CD4-positive, alpha-beta memory T cell (primary cell): Measurements from ENCODE around the gene RNF126. TPM values are rescaled to one million over a fixed set of nuclear protein-coding genes. Genes with fewer than 3 reads are reported as not detected.

Experiments used
- CTCF ChIA-PET: fragments of 350-600 bp; sonication (Branson Sonifier 250); formaldehyde crosslinking; loops from one replicate; lab custom pipeline; 2021; ENCODE audit warnings: inconsistent platforms; ENCODE audit not compliant: partially characterized antibody; lab: Charles Lee
- POLR2A ChIA-PET: fragments of 350-600 bp; sonication (Branson Sonifier 250); formaldehyde crosslinking; loops from one replicate; lab custom pipeline; 2021; ENCODE audit not compliant: partially characterized antibody; lab: Charles Lee
- DNase-seq, 5 donors: peaks; one replicate each; pipeline versions ENCODE4 v3.0.0 to v3.0.0-alpha.2; 2020 to 2022; ENCODE audit warnings: mixed read lengths in 1 of 5
- H3K27ac ChIP-seq: one replicate; pipeline ENCODE4 v1.7.0; 2013; ENCODE audit warnings: low read depth, low read length
- H3K27me3 ChIP-seq: 2 replicates; pipeline ENCODE4 v1.7.0; 2013; ENCODE audit warnings: mild to moderate bottlenecking, low read length, moderate library complexity; ENCODE audit not compliant: insufficient read depth
- H3K36me3 ChIP-seq: 2 replicates; pipeline ENCODE4 v1.7.0; 2013; ENCODE audit warnings: mild to moderate bottlenecking, low read length, moderate library complexity; ENCODE audit not compliant: insufficient read depth
- H3K4me1 ChIP-seq: 2 replicates; pipeline ENCODE4 v1.7.0; 2013; ENCODE audit warnings: mild to moderate bottlenecking, low read length, moderate library complexity; ENCODE audit not compliant: insufficient read depth
- H3K4me3 ChIP-seq, 2 donors: one replicate each; pipeline ENCODE4 v1.7.0; 2013; ENCODE audit warnings: low read length in 2 of 2, mild to moderate bottlenecking in 1 of 2
- H3K9me3 ChIP-seq, 2 donors: one replicate each; pipeline ENCODE4 v1.7.0; 2013; ENCODE audit warnings: low read length in 2 of 2, control low read depth in 1 of 2; ENCODE audit not compliant: control insufficient read depth in 1 of 2
- H3K27ac Mint-ChIP-seq, 7 donors: one replicate each; pipeline ENCODE4 v1.8.0; 2020 to 2021; ENCODE audit warnings: mixed read lengths in 7 of 7, mild to moderate bottlenecking in 6 of 7, inconsistent platforms in 3 of 7, moderate library complexity in 3 of 7
- H3K27me3 Mint-ChIP-seq, 2 donors: one replicate each; pipeline ENCODE4 v1.8.0; 2020 to 2021; ENCODE audit warnings: mixed read lengths in 2 of 2
- H3K36me3 Mint-ChIP-seq, 2 donors: one replicate each; pipeline ENCODE4 v1.8.0; 2020 to 2021; ENCODE audit warnings: mixed read lengths in 2 of 2, inconsistent platforms in 1 of 2, mild to moderate bottlenecking in 1 of 2
- H3K4me1 Mint-ChIP-seq, 4 donors: one replicate each; pipeline ENCODE4 v1.8.0; 2020 to 2021; ENCODE audit warnings: mixed read lengths in 4 of 4, mild to moderate bottlenecking in 1 of 4
- H3K4me3 Mint-ChIP-seq, 8 donors: one replicate each; pipeline ENCODE4 v1.8.0; 2020 to 2021; ENCODE audit warnings: mixed read lengths in 8 of 8, mild to moderate bottlenecking in 7 of 8, moderate library complexity in 6 of 8, inconsistent platforms in 3 of 8
- H3K9me3 Mint-ChIP-seq, 8 donors: one replicate each; pipeline ENCODE4 v1.8.0; 2020 to 2021; ENCODE audit warnings: mixed read lengths in 8 of 8, mild to moderate bottlenecking in 5 of 8, inconsistent platforms in 3 of 8, moderate library complexity in 1 of 8
- intact Hi-C: fragments of 100-400 bp; cut with micrococcal nuclease; formaldehyde crosslinking; loops from one replicate; pipeline ENCODE4 v1.15.1; 2023
- polyA plus RNA-seq, 2 donors: library from polyadenylated mRNA; unstranded; fragments of 300-500 nt; fragmentation: Illumina TruSeq; gene quantifications; one replicate each; pipeline ENCODE4 v1.2.3, GENCODE V29; 2021
- total RNA-seq, 2 experiments: library from RNA; stranded (reverse); gene quantifications; one replicate each; pipeline ENCODE4 v1.2.3, GENCODE V29; 2021

Gene RNF126
- total and polyA plus RNA-seq, 4 experiments from 2014 or later, result 82.3 to 112 (median 100) TPM

DNA sequence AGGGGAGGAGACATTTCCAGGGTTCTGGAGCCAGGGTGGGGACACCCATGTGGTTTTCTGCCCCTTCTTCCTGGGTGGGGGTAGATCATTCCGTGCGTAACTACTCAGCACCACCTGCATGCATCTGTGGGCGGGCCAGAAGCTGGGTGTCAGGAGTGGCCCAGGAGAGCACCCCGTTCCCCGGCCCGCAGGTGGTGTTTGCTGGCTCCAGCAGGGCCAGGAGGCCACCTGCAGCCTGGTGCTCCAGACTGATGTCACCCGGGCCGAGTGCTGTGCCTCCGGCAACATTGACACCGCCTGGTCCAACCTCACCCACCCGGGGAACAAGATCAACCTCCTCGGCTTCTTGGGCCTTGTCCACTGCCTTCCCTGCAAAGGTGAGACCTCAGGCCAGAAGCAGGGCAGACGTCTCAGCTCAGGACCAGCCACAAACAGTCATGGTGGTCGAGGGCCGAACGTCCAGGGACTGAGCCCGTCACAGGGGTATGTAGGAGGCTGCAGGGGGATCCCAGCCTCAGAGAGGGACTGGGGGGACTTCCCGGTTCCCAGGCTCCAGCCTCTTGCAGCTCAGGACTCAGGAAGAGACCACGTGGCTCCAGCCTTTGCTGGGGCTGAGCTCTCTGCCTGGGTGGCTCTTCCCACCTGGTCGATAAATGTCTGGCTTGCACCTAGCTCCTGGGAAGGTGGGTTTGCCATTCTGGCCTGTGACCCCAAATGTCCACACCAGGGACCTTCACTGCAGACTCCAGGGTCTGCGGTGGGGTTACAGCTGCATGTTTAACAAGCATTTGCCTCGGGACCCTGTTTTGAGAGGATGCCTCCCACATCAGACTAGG, 14.8 kb upstream of the RNF126 start:
- ChIA-PET CTCF (interaction anchor here (1.1 kb wide), 1 partner anchor 11 kb away, joined by 3 read pairs; no protein-coding TSS in a partner anchor), POLR2A (interaction anchor here (0.6 to 5.2 kb wide), 3 partner anchors 15 to 592 kb away, joined by 3 to 33 read pairs (median 4); partner anchors contain the start of genes CIRBP and RNF126)
- DNase-seq, result peak in 1 of 5 donors; percentile 13
- H3K4me3 Mint-ChIP-seq, result peak overlapping the region in 3 of 8 donors; percentile 24 to 59 (median 31)
- Histone ChIP-seq H3K27me3 (peaks cover 5% of the 10 kb centered on the region), H3K9me3 (no peaks in the 10 kb centered on the region), H3K27ac (no peak overlapping the region), H3K4me1 (peaks cover 13% of the 10 kb centered on the region), H3K4me3 (no peak overlapping the region), H3K36me3 (no peaks in the 10 kb centered on the region)
- no peaks in the 10 kb centered on the region for H3K36me3 Mint-ChIP-seq
- intact Hi-C loops, result no loop called here
- H3K4me1 Mint-ChIP-seq, result peaks cover 0 to 11% (median 3%) of the 10 kb centered on the region in 4 donors
- H3K9me3 Mint-ChIP-seq, result peaks cover 0 to 4% (median 0%) of the 10 kb centered on the region in 8 donors
- H3K27ac Mint-ChIP-seq, result no peak overlapping the region
- H3K27me3 Mint-ChIP-seq, result peaks cover 15 to 17% of the 10 kb centered on the region in 2 donors

DNA sequence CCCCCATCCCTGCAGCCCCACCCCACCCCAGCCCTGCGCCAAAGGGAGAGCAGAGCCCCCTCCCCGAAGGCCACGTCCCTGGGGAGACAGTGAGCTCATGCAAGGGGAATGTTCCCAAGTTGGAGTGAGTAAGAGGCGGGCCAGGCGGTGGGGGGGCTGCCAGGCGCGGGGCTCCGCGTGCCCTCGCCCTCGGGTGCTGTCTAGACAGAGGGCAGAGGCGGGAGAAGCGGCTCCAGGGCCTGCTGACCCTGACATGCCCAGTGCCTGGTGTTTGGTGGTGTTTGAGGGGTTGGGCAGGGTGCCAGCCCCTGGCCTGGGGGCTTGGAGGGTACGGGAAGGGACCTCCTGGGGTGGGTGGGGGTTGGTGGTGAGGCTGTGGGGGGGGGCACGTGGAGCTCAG, 14.2 kb upstream of the RNF126 start:
- H3K27ac ChIP-seq, result no peak overlapping the region
- peak in 1 of 5 donors; percentile 22 for DNase-seq

DNA sequence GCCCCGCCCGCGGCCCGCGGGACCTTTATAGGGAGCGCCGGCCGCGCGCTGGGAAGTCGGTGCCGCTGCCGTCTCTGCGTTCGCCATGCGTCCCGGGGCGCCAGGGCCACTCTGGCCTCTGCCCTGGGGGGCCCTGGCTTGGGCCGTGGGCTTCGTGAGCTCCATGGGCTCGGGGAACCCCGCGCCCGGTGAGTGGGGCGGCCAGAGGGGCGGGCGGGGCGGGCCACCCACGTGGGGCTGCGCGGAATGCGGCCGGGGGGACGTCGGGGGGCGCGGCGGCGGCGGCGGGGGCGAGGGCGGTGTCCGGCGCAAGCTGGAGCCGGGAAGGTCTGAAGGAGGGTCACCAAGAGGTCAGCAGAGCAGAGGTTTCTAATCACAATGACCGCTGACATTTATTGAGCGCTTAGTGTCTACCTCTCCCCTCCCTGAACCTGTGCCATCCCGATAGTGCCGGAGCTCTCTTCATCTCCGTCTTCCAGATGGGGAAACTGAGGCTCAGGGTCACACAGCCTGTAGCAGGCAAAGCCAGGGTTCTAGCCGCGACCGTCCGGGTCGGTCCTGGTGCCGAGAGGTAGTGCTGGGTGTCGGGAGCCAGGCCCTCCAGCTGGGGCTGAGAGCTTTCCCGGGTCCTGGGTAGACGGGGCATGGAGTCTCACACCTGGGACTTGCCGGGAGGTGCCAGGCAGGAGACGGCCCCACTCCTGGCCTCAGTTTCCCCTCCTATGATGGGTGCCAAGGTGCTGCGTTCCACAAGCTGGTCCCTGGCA, 13.5 kb upstream of the RNF126 start, which contains the start of gene FSTL3:
FSTL3 (plus strand) TSS at position 54 of the 767 bp plus-strand sequence; CDS start at position 86, 32 bp downstream.
- peaks cover 5% of the 10 kb centered on the region for H3K27me3 ChIP-seq
- H3K27ac ChIP-seq, result no peak within 1 kb of the TSS
- no peaks in the 10 kb centered on the region for H3K9me3 ChIP-seq
- peaks cover 12% of the 10 kb centered on the region for H3K4me1 ChIP-seq
- Mint-ChIP-seq H3K4me3 (peak within 1 kb of the TSS in 5 of 8 donors; percentile 15 to 70 (median 51)), H3K9me3 (peaks cover 0 to 4% (median 0%) of the 10 kb centered on the region in 8 donors), H3K4me1 (peaks cover 0 to 11% (median 3%) of the 10 kb centered on the region in 4 donors), H3K27me3 (peaks cover 15 to 17% of the 10 kb centered on the region in 2 donors), H3K27ac (peak within 1 kb of the TSS in 1 of 7 donors; percentile 75), H3K36me3 (no peaks in the 10 kb centered on the region)
- ChIA-PET CTCF (no interaction called here), POLR2A (interaction anchor here (0.7 to 5.2 kb wide), 5 partner anchors 13 to 92 kb away, joined by 3 to 33 read pairs (median 3); partner anchors contain the start of gene RNF126)
- no peak within 1 kb of the TSS for H3K4me3 ChIP-seq
- peak in 1 of 5 donors; percentile 35 for DNase-seq
- intact Hi-C loops, result no loop called here
- H3K36me3 ChIP-seq, result no peaks in the 10 kb centered on the region

More for the DNA sequence above, 14.2 kb upstream of the RNF126 start:
- Histone ChIP-seq H3K4me3 (no peak overlapping the region), H3K4me1 (peaks cover 13% of the 10 kb centered on the region), H3K27me3 (peaks cover 5% of the 10 kb centered on the region), H3K36me3 (no peaks in the 10 kb centered on the region), H3K9me3 (no peaks in the 10 kb centered on the region)
- no peaks in the 10 kb centered on the region for H3K36me3 Mint-ChIP-seq
- H3K9me3 Mint-ChIP-seq, result peaks cover 0 to 4% (median 0%) of the 10 kb centered on the region in 8 donors
- no peak overlapping the region for H3K4me3 Mint-ChIP-seq
- H3K4me1 Mint-ChIP-seq, result peaks cover 0 to 11% (median 3%) of the 10 kb centered on the region in 4 donors
- intact Hi-C loops, result no loop called here
- CTCF ChIA-PET, result no interaction called here
- H3K27me3 Mint-ChIP-seq, result peaks cover 15 to 17% of the 10 kb centered on the region in 2 donors
- POLR2A ChIA-PET, result interaction anchor here (0.6 to 5.2 kb wide), 5 partner anchors 14 to 592 kb away, joined by 3 to 33 read pairs (median 3); partner anchors contain the start of genes CIRBP and RNF126
- no peak overlapping the region for H3K27ac Mint-ChIP-seq

DNA sequence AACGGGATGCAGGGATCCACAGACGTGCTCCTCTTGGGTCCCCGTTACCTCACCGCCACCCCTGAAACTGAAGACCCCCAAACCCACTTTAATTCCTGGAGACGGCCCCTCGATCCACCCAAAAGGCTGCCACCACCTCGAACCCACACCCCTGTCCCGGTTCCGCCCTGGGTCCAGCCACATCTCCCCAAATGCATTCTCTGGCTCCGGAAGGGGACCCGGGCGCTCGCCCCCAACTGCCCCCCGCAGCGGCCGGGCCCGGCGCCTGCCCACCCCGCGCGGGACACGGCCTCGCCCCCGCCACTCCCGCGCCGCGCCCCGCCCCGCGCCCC, 13.0 kb upstream of the RNF126 start:
- Mint-ChIP-seq H3K4me1 (peaks cover 0 to 11% (median 3%) of the 10 kb centered on the region in 4 donors), H3K27ac (no peak overlapping the region), H3K4me3 (peak overlapping the region in 1 of 8 donors; percentile 51), H3K9me3 (peaks cover 0 to 4% (median 0%) of the 10 kb centered on the region in 8 donors), H3K36me3 (no peaks in the 10 kb centered on the region), H3K27me3 (peaks cover 15 to 17% of the 10 kb centered on the region in 2 donors)
- no peaks in the 10 kb centered on the region for H3K36me3 ChIP-seq
- no peak overlapping the region for H3K4me3 ChIP-seq
- H3K27ac ChIP-seq, result no peak overlapping the region
- no peaks in the 10 kb centered on the region for H3K9me3 ChIP-seq
- DNase-seq, result no peak
- ChIA-PET POLR2A (interaction anchor here (1.0 to 1.1 kb wide), 2 partner anchors 13 to 101 kb away, joined by 3 read pairs; partner anchors contain the start of gene RNF126), CTCF (interaction anchor here (1.0 kb wide), 1 partner anchor 88 kb away, joined by 4 read pairs; no protein-coding TSS in a partner anchor)
- intact Hi-C loops, result no loop called here
- peaks cover 5% of the 10 kb centered on the region for H3K27me3 ChIP-seq
- peaks cover 7% of the 10 kb centered on the region for H3K4me1 ChIP-seq

DNA sequence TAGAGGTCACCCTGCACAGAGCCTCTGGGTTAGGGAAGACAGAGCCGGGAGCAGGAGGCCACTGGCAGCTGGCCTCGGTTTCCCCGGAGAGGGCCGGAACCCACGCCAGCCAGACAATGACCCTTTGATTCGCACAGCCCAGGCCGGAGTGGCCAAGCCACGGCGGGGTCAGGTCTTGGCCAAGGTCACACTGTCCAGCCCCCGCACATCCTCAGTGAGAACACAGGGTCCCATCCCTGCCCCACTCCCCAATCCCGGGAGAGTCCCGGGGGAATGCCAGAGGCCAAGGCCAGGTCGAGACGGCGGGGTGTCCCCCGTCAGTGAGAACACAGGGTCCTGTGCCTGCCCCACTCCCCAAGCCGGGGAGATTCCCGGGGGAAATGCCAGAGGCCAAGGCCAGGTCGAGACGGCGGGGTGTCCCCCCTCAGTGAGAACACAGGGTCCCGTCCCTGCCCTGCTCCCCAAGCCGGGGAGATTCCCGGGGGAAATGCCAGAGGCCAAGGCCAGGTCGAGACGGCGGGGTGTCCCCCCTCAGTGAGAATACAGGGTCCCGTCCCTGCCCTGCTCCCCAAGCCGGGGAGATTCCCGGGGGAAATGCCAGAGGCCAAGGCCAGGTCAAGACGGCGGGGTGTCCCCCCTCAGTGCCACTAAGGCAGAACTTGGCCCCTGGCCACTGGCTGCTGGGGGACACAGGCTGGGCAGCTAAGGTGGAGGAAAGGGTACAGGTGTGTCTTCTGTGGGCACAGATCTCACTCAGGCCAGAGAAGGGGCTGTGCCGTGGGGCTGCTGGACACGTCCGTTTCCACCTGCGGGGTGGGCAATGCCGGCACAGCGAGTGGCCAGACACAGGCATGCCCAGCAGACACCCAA, 11.5 kb upstream of the RNF126 start:
- Mint-ChIP-seq H3K27me3 (peaks cover 15 to 17% of the 10 kb centered on the region in 2 donors), H3K4me3 (no peak overlapping the region), H3K9me3 (no peaks in the 10 kb centered on the region), H3K36me3 (no peaks in the 10 kb centered on the region), H3K4me1 (peaks cover 0 to 6% (median 3%) of the 10 kb centered on the region in 4 donors), H3K27ac (peak overlapping the region in 2 of 7 donors; percentile 35 to 75)
- Histone ChIP-seq H3K9me3 (no peaks in the 10 kb centered on the region), H3K27me3 (peaks cover 5% of the 10 kb centered on the region), H3K4me1 (peaks cover 6% of the 10 kb centered on the region), H3K4me3 (no peak overlapping the region), H3K27ac (no peak overlapping the region), H3K36me3 (no peaks in the 10 kb centered on the region)
- intact Hi-C loops, result no loop called here
- ChIA-PET CTCF (no interaction called here), POLR2A (interaction anchor here (0.5 kb wide), 1 partner anchor 8 kb away, joined by 3 read pairs; no protein-coding TSS in a partner anchor)
- peak in 1 of 5 donors; percentile 37 for DNase-seq

DNA sequence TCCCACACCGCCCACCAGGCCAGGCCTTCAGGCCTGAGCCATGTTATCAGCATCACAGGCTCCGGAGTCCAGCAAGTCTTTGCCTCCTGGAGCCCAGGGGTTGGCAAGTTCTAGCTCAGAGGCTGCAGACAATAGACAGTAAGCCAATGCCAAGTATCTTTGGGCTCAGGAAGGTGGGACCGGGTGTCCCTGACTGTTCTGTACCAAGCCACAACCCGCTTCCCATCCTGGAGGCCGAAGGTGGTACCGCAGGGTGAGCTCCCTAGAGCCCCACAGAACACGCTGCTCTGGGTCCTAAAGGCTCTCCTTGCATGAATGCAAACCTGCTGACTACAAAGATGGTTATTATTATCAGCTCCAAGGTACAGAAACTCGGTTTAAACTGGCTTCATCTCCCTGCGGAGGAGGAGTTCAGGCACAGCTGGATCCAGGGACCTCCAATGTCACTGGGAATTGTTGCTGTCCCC, 7.6 kb upstream of the RNF126 start:
- no peaks in the 10 kb centered on the region for H3K4me1 ChIP-seq
- Mint-ChIP-seq H3K27ac (no peak overlapping the region), H3K4me1 (peaks cover 0 to 6% (median 2%) of the 10 kb centered on the region in 4 donors), H3K27me3 (peaks cover 11 to 20% of the 10 kb centered on the region in 2 donors), H3K36me3 (no peaks in the 10 kb centered on the region), H3K4me3 (no peak overlapping the region), H3K9me3 (peaks cover 0 to 7% (median 0%) of the 10 kb centered on the region in 8 donors)
- no peak overlapping the region for H3K27ac ChIP-seq
- no peak overlapping the region for H3K4me3 ChIP-seq
- peak in 1 of 5 donors; percentile 25 for DNase-seq
- H3K9me3 ChIP-seq, result no peaks in the 10 kb centered on the region
- peaks cover 2% of the 10 kb centered on the region for H3K27me3 ChIP-seq
- ChIA-PET POLR2A (interaction anchor here (0.8 kb wide), 1 partner anchor 9 kb away, joined by 3 read pairs; no protein-coding TSS in a partner anchor), CTCF (no interaction called here)
- H3K36me3 ChIP-seq, result no peaks in the 10 kb centered on the region
- intact Hi-C loops, result no loop called here
